Measurements from ENCODE around the gene ALG6.
"Not testable (repeated sequence)": the region's sequence is repeated elsewhere in the genome, so short reads cannot be mapped to it uniquely, and the experiment has no call there.

The ALG6 gene

GRCh38 chr1:63328781-63329180, 38.6 kb upstream of the ALG6 start:
- DNase-seq = no peak

- no peak for DNase-seq
These were observed 37.7 kb upstream of the ALG6 start for GRCh38 chr1:63329621-63330330.

- DNase-seq = no peak
These were observed 37.0 kb upstream of the ALG6 start for GRCh38 chr1:63330331-63330916.

- no peak for DNase-seq
These were observed 25.0 kb upstream of the ALG6 start for GRCh38 chr1:63342402-63342801.

- no peak for DNase-seq
These were observed 23.5 kb upstream of the ALG6 start for GRCh38 chr1:63343922-63344321.

- peak; percentile 35 for DNase-seq
These were observed 17.1 kb upstream of the ALG6 start for GRCh38 chr1:63350320-63350719.

- DNase-seq = no peak
These were observed 14.7 kb upstream of the ALG6 start for GRCh38 chr1:63352736-63353135.

- not testable (repeated sequence) for DNase-seq
These were observed 11.2 kb upstream of the ALG6 start for GRCh38 chr1:63356234-63356633.

GRCh38 chr1:63359561-63359960, 7.9 kb upstream of the ALG6 start:
- DNase-seq = no peak

GRCh38 chr1:63362073-63362472, 5.4 kb upstream of the ALG6 start:
- DNase-seq = no peak

GRCh38 chr1:63362578-63362977, 4.8 kb upstream of the ALG6 start:
- no peak for DNase-seq

GRCh38 chr1:63363014-63363413, 4.4 kb upstream of the ALG6 start:
- no peak for DNase-seq

- no peak for DNase-seq
These were observed 566 bp upstream of the ALG6 start for GRCh38 chr1:63366908-63367214.

- no peak for DNase-seq
These were observed 704 bp downstream of the ALG6 start for GRCh38 chr1:63368131-63368530.

- no peak for DNase-seq
These were observed 12.2 kb downstream of the ALG6 start for GRCh38 chr1:63379583-63379982.

GRCh38 chr1:63381741-63382140, 14.3 kb downstream of the ALG6 start:
- no peak for DNase-seq

GRCh38 chr1:63401945-63402344, 34.5 kb downstream of the ALG6 start:
- no peak for DNase-seq

GRCh38 chr1:63403386-63403785, 36.0 kb downstream of the ALG6 start:
- no peak for DNase-seq

GRCh38 chr1:63405021-63405420, 37.6 kb downstream of the ALG6 start:
- DNase-seq = no peak

- no peak for DNase-seq
These were observed 38.6 kb downstream of the ALG6 start for GRCh38 chr1:63405987-63406386.

- DNase-seq = no peak
These were observed 39.6 kb downstream of the ALG6 start for GRCh38 chr1:63407002-63407401.

- no peak for DNase-seq
These were observed 40.9 kb downstream of the ALG6 start for GRCh38 chr1:63408331-63408730.

GRCh38 chr1:63411066-63411465, 43.6 kb downstream of the ALG6 start:
- no peak for DNase-seq

- DNase-seq = no peak
These were observed 46.0 kb downstream of the ALG6 start for GRCh38 chr1:63413394-63413793.

GRCh38 chr1:63414691-63415365, 47.4 kb downstream of the ALG6 start:
- DNase-seq = no peak
